ENCODE measurements around the gene TMEM198.

- no peak for TF ChIP-seq CTCF (IDR thresholded peaks at IDR 0.05)
- no peak for TF ChIP-seq POLR2A (IDR thresholded peaks at IDR 0.05)
- no peak for TF ChIP-seq EP300 (IDR thresholded peaks at IDR 0.05)
- no peak for TF ChIP-seq POLR2AphosphoS5 (IDR thresholded peaks at IDR 0.05)
Measured at GRCh38 chr2:219506802-219507526, 36.9 kb upstream of the TMEM198 start.
